Measurements from ENCODE around the gene PRPF31. TPM values are rescaled to one million over a fixed set of nuclear protein-coding genes. Genes with fewer than 3 reads are reported as not detected.

The PRPF31 gene
- total and polyA plus RNA-seq, 2 of the 4 experiments (the other 2 are of a cell fraction) = 65.4 to 66.1 TPM

DNA sequence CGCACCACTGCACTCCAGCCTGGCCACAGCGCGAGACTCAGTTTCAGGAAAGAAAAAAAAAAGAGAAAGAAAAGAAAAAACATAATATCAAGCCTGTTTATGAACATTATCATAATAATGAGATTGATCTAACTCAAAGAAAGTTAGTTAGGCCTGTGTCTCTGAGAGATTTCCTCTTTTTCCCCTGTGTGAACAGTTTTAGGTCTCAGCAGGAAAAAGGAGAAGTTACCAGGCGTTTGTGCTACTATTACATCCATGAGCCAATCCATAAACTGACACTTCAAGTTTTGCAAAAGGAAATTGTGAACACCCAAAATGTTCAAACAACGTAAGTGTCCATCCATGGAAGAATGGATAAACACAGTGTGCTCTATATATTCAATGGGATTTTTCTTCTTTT, 38.2 kb upstream of the PRPF31 start:
- Histone ChIP-seq H4K20me1 (ENCODE audit: insufficient read depth, low read length) (no peaks in the 10 kb centered on the region), H4K5ac (ENCODE audit: low read depth, low read length) (no peak overlapping the region), H3K4me1 (ENCODE audit: control insufficient read depth, insufficient read depth, low read length) (no peaks in the 10 kb centered on the region), H2AK9ac (replicated peaks; ENCODE audit: low read depth, low read length, poor library complexity) (no peak overlapping the region), H3K4me3 (ENCODE audit: insufficient read depth, low read depth, low read length) (no peak overlapping the region), H3K27me3 (ENCODE audit: control insufficient read depth, insufficient read depth, low read length) (no peaks in the 10 kb centered on the region), H3K79me1 (ENCODE audit: low read depth in 1 of 2, low read length in 2 of 2) (no peaks in the 10 kb centered on the region), H3K18ac (ENCODE audit: low read depth, low read length) (no peak overlapping the region), H3K9me3 (ENCODE audit: control insufficient read depth, insufficient read depth, low read length) (peaks cover 6% of the 10 kb centered on the region; the same call in 1 of the 2 replicates), H3K9ac (ENCODE audit: low read depth, low read length) (no peak overlapping the region), H2BK15ac (ENCODE audit: low read depth, low read length) (no peak overlapping the region), H2BK120ac (ENCODE audit: low read depth, low read length) (no peak overlapping the region), H4K8ac (ENCODE audit: low read depth in 2 of 2, low read length in 2 of 2) (no peak overlapping the region), H4K91ac (ENCODE audit: insufficient read depth, low read depth, low read length) (no peak overlapping the region), H3K36me3 (ENCODE audit: control insufficient read depth, insufficient read depth, low read length) (no peaks in the 10 kb centered on the region), H3K4me2 (ENCODE audit: low read depth, low read length) (no peak overlapping the region), H3K27ac (ENCODE audit: insufficient read depth, low read length) (no peak overlapping the region), H3K14ac (replicated peaks; ENCODE audit: low read depth, low read length) (no peak overlapping the region), H3K4ac (ENCODE audit: low read depth, low read length) (no peak overlapping the region), H3K23ac (ENCODE audit: low read depth, low read length) (no peak overlapping the region), H2BK5ac (ENCODE audit: low read depth, low read length, poor library complexity, severe bottlenecking) (no peak overlapping the region), H3K9me1 (ENCODE audit: insufficient read depth, low read length) (no peaks in the 10 kb centered on the region), H2AK5ac (ENCODE audit: low read depth, low read length) (no peak overlapping the region), H3K56ac (ENCODE audit: extremely low read depth, insufficient read depth, low read length) (no peak overlapping the region), H2AFZ (replicated peaks; ENCODE audit: low read length, poor library complexity) (no peak overlapping the region), H2BK20ac (ENCODE audit: low read depth, low read length) (no peak overlapping the region)
- dilution Hi-C loops (cut with HindIII; ENCODE audit: low sequenced_read_pairs, unreplicated experiment) = no loop called here
- DNase-seq (no peak), ATAC-seq (ENCODE audit: low read depth) (no peak)
- intact Hi-C loops (cut with micrococcal nuclease) = no loop called here
- CTCF ChIA-PET = no interaction called here
- TF ChIP-seq RAD21 (IDR thresholded peaks at IDR 0.05; ENCODE audit: low read length) = no peak
- POLR2A ChIA-PET (ENCODE audit: unreplicated experiment) = no interaction called here
- whole genome bisulfite sequencing, 2 experiments (ENCODE audit: extremely low coverage in 2 of 2, insufficient read length in 1 of 2) = no CpG with 5 or more reads among the region's 5 CpGs
- in situ Hi-C loops (cut with MboI; ENCODE audit: low sequenced_read_pairs) = no loop called here
- BruUV-seq (replicated peaks) = no TSS peak
